DMS 273 treated with DMSO at 0.1 percent for 48 hours (cell line): Measurements from ENCODE around the gene ITPRID2.
"Not testable (repeated sequence)": the region's sequence is repeated elsewhere in the genome, so short reads cannot be mapped to it uniquely, and the experiment has no call there.

ENCODE experiments used
- DNase-seq: peaks from one replicate; lab custom pipeline; 2025; lab: John Stamatoyannopoulos, UW

Gene ITPRID2

DNA sequence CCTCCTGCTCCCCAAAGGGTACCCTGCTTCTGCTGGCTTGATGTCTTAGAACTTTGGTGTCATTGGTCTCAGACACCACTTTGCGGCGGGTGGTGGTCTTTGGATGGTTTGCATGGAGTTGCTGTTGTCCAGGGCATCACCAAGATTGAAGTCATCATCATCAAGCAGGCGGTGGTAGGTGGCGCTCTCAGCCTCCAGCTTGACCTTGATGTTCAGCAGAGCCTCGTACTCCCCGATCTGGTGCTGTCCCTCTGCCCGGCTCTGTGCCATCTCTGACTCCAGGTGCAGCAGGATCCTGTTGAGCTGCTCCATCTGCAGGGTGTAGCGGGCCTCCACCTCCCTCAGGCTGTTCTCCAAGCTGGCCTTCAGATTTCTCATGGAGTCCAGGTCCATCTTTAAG is 69.6 kb downstream of the ITPRID2 start:
- DNase-seq: not testable (repeated sequence)

DNA sequence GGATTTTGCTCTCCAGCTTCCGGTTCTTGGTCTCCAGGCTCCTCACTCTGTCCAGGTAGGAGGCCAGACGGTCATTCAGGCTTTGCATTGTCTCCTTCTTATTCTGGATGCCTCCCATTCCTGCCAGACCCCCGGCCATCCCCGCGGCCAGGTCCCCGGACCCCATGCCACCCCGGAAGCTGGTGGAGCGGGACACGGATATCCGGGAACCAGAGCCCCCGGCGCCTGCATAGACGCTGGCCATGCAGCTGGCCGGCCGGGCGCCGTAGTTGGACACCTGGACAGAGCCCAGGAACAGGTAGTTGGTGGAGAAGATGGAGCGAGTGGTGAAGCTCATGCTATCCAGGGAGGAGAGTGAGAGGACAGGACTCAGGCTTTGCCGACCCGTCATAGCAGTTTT is 70.6 kb downstream of the ITPRID2 start:
- DNase-seq: no peak

DNA sequence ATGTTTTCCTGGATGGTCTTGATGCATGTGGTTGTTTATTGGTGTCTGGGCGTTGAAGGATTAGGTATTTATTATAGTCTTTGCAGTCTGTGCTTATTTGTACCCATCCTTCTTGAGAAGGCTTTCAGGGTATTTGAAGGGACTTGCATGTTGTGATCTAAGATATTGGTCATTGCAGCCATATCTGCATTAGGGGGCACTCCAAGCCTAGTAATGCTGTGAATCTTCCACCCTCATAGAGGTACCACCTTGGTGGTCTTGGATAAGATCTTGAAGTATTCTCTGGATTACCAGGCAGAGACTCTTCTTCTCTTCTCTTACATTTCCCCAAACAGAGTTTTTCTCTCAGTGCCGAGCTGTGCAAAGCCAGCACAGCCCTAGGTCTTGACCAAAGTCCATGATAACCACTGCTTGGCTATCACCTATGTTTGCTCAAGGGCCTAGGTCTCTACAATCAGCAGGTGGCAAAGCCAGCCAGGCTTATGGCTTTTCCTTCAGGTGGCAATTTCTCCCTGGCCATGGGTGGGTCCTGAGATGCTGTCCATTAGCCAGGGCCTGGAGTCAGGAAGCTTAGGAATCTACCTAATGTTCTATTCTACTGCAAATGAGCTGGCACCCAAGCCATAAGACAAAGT is 78.7 kb downstream of the ITPRID2 start:
- no peak for DNase-seq

DNA sequence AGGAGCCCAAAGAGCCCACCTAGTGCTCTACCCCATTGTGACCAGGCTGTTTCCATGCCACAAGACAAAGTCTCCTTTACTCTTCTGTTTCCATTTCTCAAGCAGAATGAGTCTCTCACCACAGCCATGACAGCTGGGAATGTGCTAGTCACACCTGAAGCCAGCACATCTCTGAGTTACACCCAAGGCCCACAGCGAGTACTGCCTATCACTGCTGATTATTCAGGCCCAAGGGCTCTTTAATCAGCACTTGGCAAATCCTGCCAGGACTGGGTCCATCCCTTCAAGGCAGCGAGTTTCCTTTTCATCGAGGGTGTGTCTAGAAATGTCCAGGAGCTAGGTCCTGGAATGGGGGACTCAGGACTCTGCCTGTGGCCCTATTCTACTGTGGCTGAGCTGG is 79.5 kb downstream of the ITPRID2 start:
- no peak for DNase-seq

DNA sequence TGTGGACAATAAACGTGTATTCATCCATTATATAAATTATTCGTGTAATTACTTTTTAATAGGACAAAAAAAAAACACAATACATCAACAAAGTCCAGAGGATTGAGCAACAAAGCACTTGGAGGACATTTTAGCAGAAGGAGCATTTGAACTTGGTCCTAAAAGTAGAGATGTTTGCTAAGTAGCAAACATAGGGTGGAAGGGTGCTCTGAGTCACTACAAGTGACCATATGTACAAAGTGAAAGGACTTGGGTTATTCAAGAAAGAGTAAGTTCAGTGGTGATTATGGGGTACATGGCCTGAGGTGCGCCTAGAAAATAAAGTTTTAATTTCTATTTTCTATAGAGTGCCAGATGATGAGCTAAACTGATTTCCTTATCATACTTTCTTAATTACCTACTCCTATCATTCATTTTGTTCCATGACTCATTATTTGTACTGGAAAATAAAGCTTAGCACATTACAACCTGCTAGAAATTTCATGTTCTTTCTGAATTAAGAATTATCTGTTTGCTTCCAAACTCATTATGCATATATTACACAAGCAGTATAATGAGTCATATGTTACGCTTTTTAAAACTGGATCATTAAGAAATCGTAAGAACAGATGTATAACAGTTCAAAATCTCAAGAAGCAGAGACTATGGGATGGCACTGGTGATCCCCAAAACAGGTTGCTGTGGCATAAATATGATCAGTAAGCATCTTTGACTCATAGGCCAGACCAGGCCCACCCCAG is 81.1 kb downstream of the ITPRID2 start:
- no peak for DNase-seq

DNA sequence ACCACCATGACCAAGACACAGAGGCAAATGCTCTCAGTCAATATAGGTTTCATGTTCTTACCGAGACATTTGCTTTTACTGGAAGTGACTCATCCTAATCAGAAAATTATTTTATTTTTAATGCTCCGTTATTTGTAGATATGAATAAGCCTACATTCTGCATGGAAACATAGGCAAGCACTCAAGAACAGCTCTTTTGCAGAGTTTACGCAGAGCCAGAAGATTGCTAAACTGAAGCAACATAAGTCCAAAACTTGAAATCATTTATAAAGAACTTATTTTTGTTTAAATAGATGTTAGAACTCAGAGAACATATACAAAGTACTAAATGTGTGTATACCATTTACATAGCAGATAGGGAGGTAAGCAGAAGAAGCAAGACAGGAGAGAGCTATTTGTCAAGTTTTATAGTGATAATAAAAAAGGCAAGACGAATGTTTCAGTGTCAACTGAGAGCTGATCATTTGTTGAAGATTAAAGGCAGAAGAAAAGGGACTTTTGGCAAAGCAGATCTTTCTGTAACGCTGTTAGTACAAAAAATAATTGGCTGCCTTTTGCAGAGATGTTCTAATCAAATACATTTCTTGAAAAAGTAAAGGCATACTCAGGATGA is 81.7 kb downstream of the ITPRID2 start:
- no peak for DNase-seq

DNA sequence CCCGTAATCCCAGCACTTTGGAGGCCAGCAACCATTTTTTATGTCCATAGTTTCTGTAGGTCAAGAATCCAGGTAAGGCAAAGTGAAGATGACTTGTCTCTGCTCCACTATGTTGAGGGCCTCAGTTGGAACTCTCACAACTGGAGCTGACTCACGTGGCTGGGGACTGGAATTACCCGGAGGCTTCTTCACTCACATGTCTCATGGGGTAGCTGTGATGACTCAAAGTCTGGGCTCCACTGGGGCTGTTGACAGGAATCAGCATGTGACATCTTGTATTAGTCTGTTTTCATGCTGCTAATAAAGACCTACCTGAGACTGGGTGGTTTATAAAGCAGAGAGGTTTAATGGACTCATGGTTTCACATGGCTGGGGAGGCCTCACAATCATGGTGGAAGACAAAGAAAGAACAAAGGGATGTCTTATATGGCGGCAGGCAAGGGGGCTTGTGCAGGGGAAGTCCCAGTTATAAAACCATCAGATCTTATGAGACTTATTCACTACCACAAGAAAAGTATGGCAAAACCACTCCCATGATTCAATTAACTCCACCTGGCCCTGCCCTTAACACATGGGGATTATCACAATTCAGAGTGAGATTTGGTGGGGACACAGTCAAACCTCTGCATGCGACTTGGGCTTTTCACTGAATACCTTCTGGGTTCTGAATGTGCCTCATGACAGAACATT is 86.3 kb downstream of the ITPRID2 start:
- DNase-seq: no peak

DNA sequence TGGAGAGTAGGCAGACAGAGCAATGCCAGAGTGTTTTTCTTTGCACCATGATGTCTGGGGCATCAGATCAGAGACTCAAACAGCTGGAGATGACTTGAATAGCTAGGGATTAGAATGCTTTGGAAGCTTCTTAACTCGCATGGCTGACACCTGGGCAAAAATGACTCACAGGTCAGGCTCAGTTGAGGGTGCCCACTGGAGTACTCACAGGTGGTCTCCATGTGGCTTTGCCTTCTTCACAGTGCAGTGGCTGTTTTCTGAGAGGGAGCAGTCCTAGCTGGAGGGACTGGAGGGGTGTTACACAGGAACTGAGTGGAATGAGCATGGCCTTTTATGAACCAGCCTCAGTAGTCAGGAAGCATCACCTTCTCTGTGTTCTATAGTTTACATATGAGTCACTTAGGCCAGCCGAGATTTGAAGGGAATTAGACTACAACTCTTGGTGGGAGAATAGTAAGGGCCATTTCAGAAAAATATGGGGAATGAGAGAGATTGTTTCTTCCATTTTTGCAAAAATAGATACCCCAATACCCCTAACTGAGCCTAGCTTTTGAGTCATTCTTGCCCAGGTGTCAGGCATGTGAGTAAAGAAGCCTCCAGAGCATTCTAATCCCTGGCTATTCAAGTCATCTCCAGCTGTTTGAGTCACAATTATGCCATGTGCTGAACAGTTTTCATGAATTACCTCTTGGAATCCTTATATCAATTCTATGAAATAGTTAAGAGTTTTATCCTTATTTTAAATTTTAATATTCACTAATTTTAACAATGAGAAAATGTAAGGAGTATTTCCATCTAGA is 87.0 kb downstream of the ITPRID2 start:
- no peak for DNase-seq
